ENCODE measurements around the gene ZNF626. TPM values are rescaled to one million over a fixed set of nuclear protein-coding genes. Genes with fewer than 3 reads are reported as not detected.

ZNF626 gene
- total RNA-seq, 1 experiment from 2014 or later = 12.7 TPM

DNA sequence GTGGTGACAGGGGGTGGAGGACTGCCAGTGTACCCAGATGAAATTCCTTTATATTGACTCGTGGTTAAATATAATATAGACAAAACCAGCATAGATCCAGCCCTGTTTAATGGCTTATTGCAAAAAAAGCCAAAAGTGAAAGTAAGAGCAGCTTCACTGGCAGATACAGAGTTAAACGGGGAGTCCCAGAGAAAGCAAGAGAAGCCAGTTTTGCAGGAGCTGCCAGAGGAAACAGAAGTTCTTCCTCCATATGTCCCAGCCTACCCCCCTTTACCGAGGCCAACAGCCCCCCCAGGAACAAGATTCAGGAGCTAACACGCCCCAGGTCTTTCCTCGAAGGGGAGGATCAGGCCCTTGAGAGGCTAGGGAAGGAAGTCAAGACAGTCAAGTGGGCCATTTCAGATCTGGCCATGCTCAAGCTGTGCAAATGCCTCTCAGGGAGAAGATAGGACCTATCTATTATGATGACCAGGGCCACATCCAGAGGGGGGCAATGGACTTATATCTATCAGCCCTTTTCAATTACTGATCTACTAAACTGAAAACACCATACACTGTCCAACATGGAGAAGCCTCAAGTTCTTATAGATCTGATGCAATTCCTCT lies 48.6 kb downstream of the ZNF626 start:
- Histone ChIP-seq H3K27ac (ENCODE audit: low read length) (peak overlapping the region; percentile 54), H3K4me3 (ENCODE audit: low read depth in 2 of 2, low read length in 2 of 2) (peak overlapping the region; percentile 29 to 52), H3K4me1 (ENCODE audit: control insufficient read depth, insufficient read depth, low read length) (no peaks in the 10 kb centered on the region), H3K36me3 (ENCODE audit: control insufficient read depth, insufficient read depth, low read length) (no peaks in the 10 kb centered on the region), H3K9me3 (ENCODE audit: control insufficient read depth, insufficient read depth, low read depth, low read length) (no peaks in the 10 kb centered on the region), H3K27me3 (ENCODE audit: control insufficient read depth, insufficient read depth, low read length) (no peaks in the 10 kb centered on the region)
- BruUV-seq (replicated peaks) = no TSS peak
- ATAC-seq = no peak
- intact Hi-C loops (cut with micrococcal nuclease; ENCODE audit: unreplicated experiment) = no loop called here
- ChIA-PET CTCF (interaction anchor here (0.5 kb wide), 1 partner anchor 379 kb away, joined by 3 read pairs; no protein-coding TSS in a partner anchor), POLR2A (no interaction called here)
- in situ Hi-C loops (cut with HindIII; ENCODE audit: low pct_unique_long_range_greater_than_20kb, low sequenced_read_pairs) = no loop called here
- no peak for TF ChIP-seq POLR2AphosphoS5 (IDR thresholded peaks at IDR 0.05; ENCODE audit: low read depth, low read length)
- TF ChIP-seq, protein P1, sequence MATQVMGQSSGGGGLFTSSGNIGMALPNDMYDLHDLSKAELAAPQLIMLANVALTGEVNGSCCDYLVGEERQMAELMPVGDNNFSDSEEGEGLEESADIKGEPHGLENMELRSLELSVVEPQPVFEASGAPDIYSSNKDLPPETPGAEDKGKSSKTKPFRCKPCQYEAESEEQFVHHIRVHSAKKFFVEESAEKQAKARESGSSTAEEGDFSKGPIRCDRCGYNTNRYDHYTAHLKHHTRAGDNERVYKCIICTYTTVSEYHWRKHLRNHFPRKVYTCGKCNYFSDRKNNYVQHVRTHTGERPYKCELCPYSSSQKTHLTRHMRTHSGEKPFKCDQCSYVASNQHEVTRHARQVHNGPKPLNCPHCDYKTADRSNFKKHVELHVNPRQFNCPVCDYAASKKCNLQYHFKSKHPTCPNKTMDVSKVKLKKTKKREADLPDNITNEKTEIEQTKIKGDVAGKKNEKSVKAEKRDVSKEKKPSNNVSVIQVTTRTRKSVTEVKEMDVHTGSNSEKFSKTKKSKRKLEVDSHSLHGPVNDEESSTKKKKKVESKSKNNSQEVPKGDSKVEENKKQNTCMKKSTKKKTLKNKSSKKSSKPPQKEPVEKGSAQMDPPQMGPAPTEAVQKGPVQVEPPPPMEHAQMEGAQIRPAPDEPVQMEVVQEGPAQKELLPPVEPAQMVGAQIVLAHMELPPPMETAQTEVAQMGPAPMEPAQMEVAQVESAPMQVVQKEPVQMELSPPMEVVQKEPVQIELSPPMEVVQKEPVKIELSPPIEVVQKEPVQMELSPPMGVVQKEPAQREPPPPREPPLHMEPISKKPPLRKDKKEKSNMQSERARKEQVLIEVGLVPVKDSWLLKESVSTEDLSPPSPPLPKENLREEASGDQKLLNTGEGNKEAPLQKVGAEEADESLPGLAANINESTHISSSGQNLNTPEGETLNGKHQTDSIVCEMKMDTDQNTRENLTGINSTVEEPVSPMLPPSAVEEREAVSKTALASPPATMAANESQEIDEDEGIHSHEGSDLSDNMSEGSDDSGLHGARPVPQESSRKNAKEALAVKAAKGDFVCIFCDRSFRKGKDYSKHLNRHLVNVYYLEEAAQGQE (IDR thresholded peaks at IDR 0.05; ENCODE audit: insufficient read depth in 1 of 2, low read depth in 2 of 2, low read length in 1 of 2) = no peak
- no peak for TF ChIP-seq TCF7L2 (IDR thresholded peaks at IDR 0.05; ENCODE audit: low read depth, low read length)
- TF ChIP-seq, protein P2, sequence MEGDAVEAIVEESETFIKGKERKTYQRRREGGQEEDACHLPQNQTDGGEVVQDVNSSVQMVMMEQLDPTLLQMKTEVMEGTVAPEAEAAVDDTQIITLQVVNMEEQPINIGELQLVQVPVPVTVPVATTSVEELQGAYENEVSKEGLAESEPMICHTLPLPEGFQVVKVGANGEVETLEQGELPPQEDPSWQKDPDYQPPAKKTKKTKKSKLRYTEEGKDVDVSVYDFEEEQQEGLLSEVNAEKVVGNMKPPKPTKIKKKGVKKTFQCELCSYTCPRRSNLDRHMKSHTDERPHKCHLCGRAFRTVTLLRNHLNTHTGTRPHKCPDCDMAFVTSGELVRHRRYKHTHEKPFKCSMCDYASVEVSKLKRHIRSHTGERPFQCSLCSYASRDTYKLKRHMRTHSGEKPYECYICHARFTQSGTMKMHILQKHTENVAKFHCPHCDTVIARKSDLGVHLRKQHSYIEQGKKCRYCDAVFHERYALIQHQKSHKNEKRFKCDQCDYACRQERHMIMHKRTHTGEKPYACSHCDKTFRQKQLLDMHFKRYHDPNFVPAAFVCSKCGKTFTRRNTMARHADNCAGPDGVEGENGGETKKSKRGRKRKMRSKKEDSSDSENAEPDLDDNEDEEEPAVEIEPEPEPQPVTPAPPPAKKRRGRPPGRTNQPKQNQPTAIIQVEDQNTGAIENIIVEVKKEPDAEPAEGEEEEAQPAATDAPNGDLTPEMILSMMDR (IDR thresholded peaks at IDR 0.05) = no peak
- TF ChIP-seq SIN3A (IDR thresholded peaks at IDR 0.05; ENCODE audit: borderline replicate concordance, insufficient read depth, low read depth, low read length) = no peak
- no peak for DNase-seq (ENCODE audit: low read depth, low spot score)

DNA sequence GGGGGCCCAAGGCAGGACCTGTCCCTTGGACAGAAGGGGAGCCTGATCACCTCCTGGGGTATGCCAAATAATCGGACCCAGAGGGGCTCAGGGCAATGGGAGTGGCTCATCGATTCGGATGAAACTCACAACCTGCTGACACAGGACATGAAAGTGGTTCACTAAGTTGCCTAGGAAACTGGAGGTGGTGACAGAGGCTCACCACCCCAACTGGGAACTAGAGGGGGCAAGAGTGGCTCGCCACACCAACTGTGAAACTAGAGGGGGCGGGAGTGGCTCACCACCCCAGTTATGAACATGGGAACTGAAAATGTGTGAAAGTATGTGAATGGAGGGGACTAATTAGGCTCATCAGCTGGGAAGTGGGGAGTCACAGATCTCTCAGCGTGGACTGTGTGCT lies 49.5 kb downstream of the ZNF626 start:
- H3K27ac ChIP-seq (ENCODE audit: low read length) = no peak overlapping the region
- in situ Hi-C loops (cut with HindIII; ENCODE audit: low pct_unique_long_range_greater_than_20kb, low sequenced_read_pairs) = no loop called here
- H3K4me3 ChIP-seq (ENCODE audit: low read depth in 2 of 2, low read length in 2 of 2) = peak overlapping the region in 1 of 2 experiments; percentile 52; a peak in 2 of 4 replicates
- TF ChIP-seq, protein P2 (IDR thresholded peaks at IDR 0.05) = no peak
- TF ChIP-seq POLR2AphosphoS5 (IDR thresholded peaks at IDR 0.05; ENCODE audit: low read depth, low read length) = no peak
- TF ChIP-seq, protein P1 (IDR thresholded peaks at IDR 0.05; ENCODE audit: insufficient read depth in 1 of 2, low read depth in 2 of 2, low read length in 1 of 2) = no peak
- TF ChIP-seq TCF7L2 (IDR thresholded peaks at IDR 0.05; ENCODE audit: low read depth, low read length) = no peak
- no peak for TF ChIP-seq SIN3A (IDR thresholded peaks at IDR 0.05; ENCODE audit: borderline replicate concordance, insufficient read depth, low read depth, low read length)
- no peaks in the 10 kb centered on the region for H3K9me3 ChIP-seq (ENCODE audit: control insufficient read depth, insufficient read depth, low read depth, low read length)
- intact Hi-C loops (cut with micrococcal nuclease; ENCODE audit: unreplicated experiment) = no loop called here
- ChIA-PET CTCF (no interaction called here), POLR2A (no interaction called here)
- H3K4me1 ChIP-seq (ENCODE audit: control insufficient read depth, insufficient read depth, low read length) = no peaks in the 10 kb centered on the region
- no peaks in the 10 kb centered on the region for H3K27me3 ChIP-seq (ENCODE audit: control insufficient read depth, insufficient read depth, low read length)
- DNase-seq (ENCODE audit: low read depth, low spot score) (no peak), ATAC-seq (no peak)
- no peaks in the 10 kb centered on the region for H3K36me3 ChIP-seq (ENCODE audit: control insufficient read depth, insufficient read depth, low read length)
- BruUV-seq (replicated peaks) = no TSS peak

Data from Panc1 (cell line).